KMS-11 (cell line): ENCODE measurements around the gene ROPN1L.
"Not testable (repeated sequence)": the region's sequence is repeated elsewhere in the genome, so short reads cannot be mapped to it uniquely, and the experiment has no call there.

Experiments used
- H2AFZ ChIP-seq: fragments of 200-600 bp; sonication (generic); 2 replicates; pipeline ENCODE4 v1.6.1; 2016; ENCODE audit warnings: antibody characterized with exemption, mixed run types, low read depth
- H3K27ac ChIP-seq: fragments of 200-600 bp; sonication (generic); 2 replicates; pipeline ENCODE4 v1.6.1; 2016; ENCODE audit warnings: mild to moderate bottlenecking, mixed run types
- H3K27me3 ChIP-seq: fragments of 200-600 bp; sonication (generic); 2 replicates; pipeline ENCODE4 v1.6.1; 2017; ENCODE audit warnings: mild to moderate bottlenecking, low read depth, mixed run types, moderate library complexity; ENCODE audit not compliant: insufficient read depth
- H3K36me3 ChIP-seq: fragments of 200-600 bp; sonication (generic); 2 replicates; pipeline ENCODE4 v1.6.1; 2017; ENCODE audit warnings: mild to moderate bottlenecking, mixed run types; ENCODE audit not compliant: insufficient read depth
- H3K4me1 ChIP-seq: fragments of 200-600 bp; sonication (generic); 2 replicates; pipeline ENCODE4 v1.6.1; 2016; ENCODE audit warnings: mild to moderate bottlenecking, low read depth, mixed run types; ENCODE audit not compliant: poor library complexity, severe bottlenecking
- H3K4me2 ChIP-seq: fragments of 200-600 bp; sonication (generic); 2 replicates; pipeline ENCODE4 v1.7.0; 2016; ENCODE audit warnings: mild to moderate bottlenecking, mixed run types
- H3K4me3 ChIP-seq: fragments of 200-600 bp; sonication (generic); IDR thresholded peaks from 2 replicates; pipeline ENCODE4 v1.6.1; 2017; ENCODE audit warnings: low read depth, low read length, mixed read lengths; ENCODE audit not compliant: insufficient read depth
- H3K79me2 ChIP-seq: fragments of 200-600 bp; sonication (generic); 2 replicates; pipeline ENCODE4 v1.6.1; 2016; ENCODE audit warnings: low read depth, mixed run types; ENCODE audit not compliant: insufficient read depth
- H3K9ac ChIP-seq: fragments of 200-600 bp; sonication (generic); 2 replicates; pipeline ENCODE4 v1.6.1; 2016; ENCODE audit warnings: mild to moderate bottlenecking, mixed run types
- H4K20me1 ChIP-seq: fragments of 200-600 bp; sonication (generic); 2 replicates; pipeline ENCODE4 v1.6.1; 2016; ENCODE audit warnings: mild to moderate bottlenecking, mixed run types; ENCODE audit not compliant: insufficient read depth
- CTCF ChIP-seq: fragments of 200-600 bp; sonication (generic); conservative IDR thresholded peaks from 2 replicates; pipeline ENCODE4 v1.6.1; 2017; ENCODE audit warnings: low read depth, mild to moderate bottlenecking, antibody characterized with exemption, low read length, moderate library complexity, mixed read lengths

ROPN1L gene

GRCh38 chr5:10441083-10441991, at the start of gene ROPN1L:
ROPN1L (plus strand) TSS chr5:10441879; CDS start chr5:10442168, 289 bp downstream.
- peaks cover 23% of the 10 kb centered on the region for H3K4me1 ChIP-seq
- TF ChIP-seq CTCF, result no peak

GRCh38 chr5:10392567-10393328, 48.9 kb upstream of the ROPN1L start:
- not testable (repeated sequence) for H2AFZ ChIP-seq, H4K20me1 ChIP-seq, H3K27me3 ChIP-seq, H3K9ac ChIP-seq, H3K79me2 ChIP-seq, H3K27ac ChIP-seq, H3K4me1 ChIP-seq, H3K4me3 ChIP-seq, H3K4me2 ChIP-seq
- peaks cover 22% of the 10 kb centered on the region; the same call in 1 of the 2 replicates for H3K36me3 ChIP-seq

More at GRCh38 chr5:10441083-10441991, at the start of gene ROPN1L:
- Histone ChIP-seq H3K4me2 (peak within 1 kb of the TSS; percentile 97), H3K4me3 (no peak within 1 kb of the TSS), H3K36me3 (no peaks in the 10 kb centered on the region), H3K9ac (peak within 1 kb of the TSS; percentile 55; the same call in 1 of the 2 replicates), H3K27me3 (no peaks in the 10 kb centered on the region; the same call in 1 of the 2 replicates), H4K20me1 (no peaks in the 10 kb centered on the region), H2AFZ (peak within 1 kb of the TSS; percentile 99), H3K27ac (no peak within 1 kb of the TSS; the same call in 1 of the 2 replicates), H3K79me2 (no peaks in the 10 kb centered on the region)

- Histone ChIP-seq H4K20me1 (no peaks in the 10 kb centered on the region), H3K9ac (no peak overlapping the region), H3K27me3 (no peaks in the 10 kb centered on the region), H3K4me2 (no peak overlapping the region), H3K4me3 (no peak overlapping the region), H3K36me3 (peaks cover 19% of the 10 kb centered on the region; the same call in 1 of the 2 replicates), H3K4me1 (no peaks in the 10 kb centered on the region), H3K79me2 (no peaks in the 10 kb centered on the region), H3K27ac (no peak overlapping the region), H2AFZ (no peak overlapping the region)
- no peak for TF ChIP-seq CTCF
These were observed 48.2 kb upstream of the ROPN1L start for GRCh38 chr5:10393491-10393890.

- no peaks in the 10 kb centered on the region for H3K27me3 ChIP-seq
- no peak overlapping the region for H3K4me2 ChIP-seq
- H3K4me3 ChIP-seq, result no peak overlapping the region
- no peak overlapping the region for H3K9ac ChIP-seq
- peaks cover 9% of the 10 kb centered on the region; the same call in 1 of the 2 replicates for H4K20me1 ChIP-seq
- peaks cover 19% of the 10 kb centered on the region; the same call in 1 of the 2 replicates for H3K36me3 ChIP-seq
- H3K27ac ChIP-seq, result no peak overlapping the region
- H3K79me2 ChIP-seq, result no peaks in the 10 kb centered on the region
- no peak for TF ChIP-seq CTCF
- H3K4me1 ChIP-seq, result peaks cover 22% of the 10 kb centered on the region
- H2AFZ ChIP-seq, result no peak overlapping the region
These were observed 45.1 kb upstream of the ROPN1L start for GRCh38 chr5:10396552-10396951.
